Central memory CD4-positive, alpha-beta T cell (primary cell): ENCODE measurements around the gene RRP15.

Source experiments
- DNase-seq: peaks from one replicate; pipeline ENCODE4 v3.0.0; 2022

The RRP15 gene

GRCh38 chr1:218344814-218345672, 60.0 kb downstream of the RRP15 start, which contains the start of gene TGFB2:
TSS of gene TGFB2 (plus strand) at chr1:218345336. CDS start at chr1:218346702, 1,366 bp downstream.
- peak; percentile 2 for DNase-seq

GRCh38 chr1:218345673-218346390, 60.7 kb downstream of the RRP15 start:
- peak; percentile 12 for DNase-seq

GRCh38 chr1:218346391-218347204, 61.5 kb downstream of the RRP15 start:
- DNase-seq: no peak

GRCh38 chr1:218347336-218347722, 62.2 kb downstream of the RRP15 start:
- no peak for DNase-seq

- no peak for DNase-seq
Measured at GRCh38 chr1:218347723-218348627, 62.9 kb downstream of the RRP15 start.

GRCh38 chr1:218348628-218349071, 63.6 kb downstream of the RRP15 start:
- DNase-seq: no peak

- DNase-seq: no peak
Measured at GRCh38 chr1:218349348-218350034, 64.4 kb downstream of the RRP15 start.

- no peak for DNase-seq
Measured at GRCh38 chr1:218350035-218350525, 65.0 kb downstream of the RRP15 start.

- DNase-seq: no peak
Measured at GRCh38 chr1:218350801-218351266, 65.7 kb downstream of the RRP15 start.

GRCh38 chr1:218351391-218352074, 66.4 kb downstream of the RRP15 start:
- peak; percentile 23 for DNase-seq

- DNase-seq: no peak
Measured at GRCh38 chr1:218352075-218352438, 67.0 kb downstream of the RRP15 start.

GRCh38 chr1:218353656-218354055, 68.6 kb downstream of the RRP15 start:
- DNase-seq: no peak

- DNase-seq: no peak
Measured at GRCh38 chr1:218355278-218355677, 70.2 kb downstream of the RRP15 start.

- DNase-seq: no peak
Measured at GRCh38 chr1:218357211-218357892, 72.3 kb downstream of the RRP15 start.

- DNase-seq: no peak
Measured at GRCh38 chr1:218357893-218358232, 72.8 kb downstream of the RRP15 start.

GRCh38 chr1:218361298-218362065, 76.4 kb downstream of the RRP15 start:
- no peak for DNase-seq

- no peak for DNase-seq
Measured at GRCh38 chr1:218362418-218363076, 77.5 kb downstream of the RRP15 start.

- DNase-seq: no peak
Measured at GRCh38 chr1:218363141-218363540, 78.0 kb downstream of the RRP15 start.
